ENCODE results near the gene KLK7.

DNA sequence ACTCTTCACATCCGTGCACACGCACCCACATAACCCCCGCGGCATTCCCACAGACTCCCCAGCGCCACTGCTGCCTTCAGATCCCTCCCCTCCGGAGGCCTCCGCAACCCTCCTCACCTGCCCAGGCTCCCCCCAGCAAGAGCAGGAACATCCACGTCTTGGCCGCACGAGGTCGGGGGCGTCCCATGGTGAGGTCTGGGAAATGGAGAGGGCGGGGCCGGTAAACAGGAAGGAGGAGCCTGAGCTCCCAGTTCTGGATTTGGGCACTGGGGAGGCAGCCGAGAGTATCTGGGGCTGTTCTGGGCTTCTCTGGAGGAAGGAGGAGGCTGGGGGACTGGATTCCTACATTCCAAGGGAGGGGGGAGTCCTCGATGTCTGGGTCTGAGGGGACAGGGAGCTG is 17.3 kb upstream of the KLK7 start:
- TF ChIP-seq ELF4 (IDR thresholded peaks at IDR 0.05) (no peak), SUZ12 (IDR thresholded peaks at IDR 0.05) (no peak), TARDBP (IDR thresholded peaks at IDR 0.05) (no peak), NFRKB (IDR thresholded peaks at IDR 0.05) (no peak), FOXK2 (IDR thresholded peaks at IDR 0.05) (no peak), FOXM1 (IDR thresholded peaks at IDR 0.05; ENCODE audit: borderline replicate concordance) (no peak), FOXA1 (IDR thresholded peaks at IDR 0.05) (no peak), SP1 (IDR thresholded peaks at IDR 0.05) (no peak), HDGF (IDR thresholded peaks at IDR 0.05; ENCODE audit: borderline replicate concordance) (no peak), L3MBTL2 (conservative IDR thresholded peaks at IDR 0.05) (no peak), LEF1 (IDR thresholded peaks at IDR 0.05; ENCODE audit: borderline replicate concordance) (no peak), BHLHE40 (IDR thresholded peaks at IDR 0.05; ENCODE audit: borderline replicate concordance) (no peak)
